HG03575 (cell line): ENCODE results near the gene ZNF341.
"Not testable (repeated sequence)": the region's sequence is repeated elsewhere in the genome, so short reads cannot be mapped to it uniquely, and the experiment has no call there.

ENCODE experiments used
- ATAC-seq: cut with Tn5 transposase; IDR thresholded peaks from one replicate; pipeline ENCODE4 v1.9.1; 2021; ENCODE audit not compliant: unreplicated experiment, insufficient number of reproducible peaks, low FRiP score; ENCODE audit errors: extremely low read depth

ZNF341 gene

DNA sequence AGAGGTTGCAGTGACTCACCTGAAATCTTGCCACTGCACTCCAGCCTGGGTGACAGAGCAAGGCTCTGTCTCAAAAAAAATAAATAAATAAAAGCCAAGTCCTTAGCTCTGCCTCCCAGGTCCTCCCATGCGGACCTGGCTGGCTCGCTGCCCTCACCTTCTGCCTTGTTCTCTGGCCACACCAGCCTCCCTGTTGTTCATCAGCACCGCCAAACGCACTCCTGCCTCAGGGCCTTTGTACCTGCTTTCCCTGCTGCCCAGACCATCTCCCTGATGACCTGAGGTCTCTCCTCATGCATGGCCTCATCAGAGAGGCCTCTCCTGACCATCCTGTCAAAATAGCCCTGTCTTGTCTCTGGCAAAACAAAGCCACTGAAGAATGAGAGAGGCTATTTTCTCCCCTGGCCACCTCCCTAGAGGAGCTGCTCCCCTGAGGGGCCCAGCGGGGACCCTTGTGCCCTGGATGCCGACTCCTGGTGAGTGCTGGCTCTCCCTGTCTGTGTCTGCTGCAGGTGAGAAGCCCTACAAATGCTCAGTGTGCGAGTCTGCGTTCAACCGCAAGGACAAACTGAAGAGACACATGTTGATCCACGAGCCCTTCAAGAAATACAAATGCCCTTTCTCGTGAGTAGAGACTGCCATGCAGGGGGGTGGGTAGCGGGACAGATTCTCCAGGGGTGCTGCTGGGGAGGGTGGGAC is 56.7 kb downstream of the ZNF341 start:
- no peak for ATAC-seq

DNA sequence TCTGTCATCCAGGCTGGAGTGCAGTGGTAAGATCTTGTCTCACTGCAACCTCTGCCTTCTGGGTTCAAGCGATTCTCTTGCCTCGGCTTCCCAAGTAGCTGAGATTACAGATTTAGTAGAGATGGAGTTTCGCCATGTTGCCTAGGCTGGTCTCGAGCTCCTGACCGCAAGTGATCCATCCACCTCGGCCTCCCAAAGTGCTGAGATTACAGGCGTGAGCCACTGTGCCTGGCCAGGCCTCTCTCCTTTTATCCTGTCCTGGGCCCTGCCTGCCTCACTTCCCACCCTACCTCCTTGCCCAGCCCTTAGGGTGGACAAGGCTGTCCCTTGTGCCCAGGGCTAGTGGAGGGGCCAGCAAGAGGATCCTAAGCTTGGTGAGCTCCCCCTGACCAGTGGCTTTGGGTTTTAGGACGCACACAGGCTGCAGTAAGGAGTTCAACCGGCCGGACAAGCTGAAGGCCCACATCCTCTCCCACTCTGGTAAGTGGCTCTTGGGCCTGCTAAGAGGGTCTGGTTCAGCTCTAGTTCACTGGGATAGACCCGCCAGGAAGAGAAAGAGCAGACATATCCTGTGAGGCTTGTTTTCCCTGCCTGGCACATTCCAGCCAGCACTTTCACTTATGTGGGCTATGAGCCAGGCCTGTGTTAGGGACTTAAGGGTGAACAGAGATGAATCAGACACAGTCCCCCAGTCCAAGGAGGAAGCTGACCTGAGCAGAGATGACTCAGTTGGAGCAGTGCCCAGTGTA is 57.5 kb downstream of the ZNF341 start:
- ATAC-seq = no peak

DNA sequence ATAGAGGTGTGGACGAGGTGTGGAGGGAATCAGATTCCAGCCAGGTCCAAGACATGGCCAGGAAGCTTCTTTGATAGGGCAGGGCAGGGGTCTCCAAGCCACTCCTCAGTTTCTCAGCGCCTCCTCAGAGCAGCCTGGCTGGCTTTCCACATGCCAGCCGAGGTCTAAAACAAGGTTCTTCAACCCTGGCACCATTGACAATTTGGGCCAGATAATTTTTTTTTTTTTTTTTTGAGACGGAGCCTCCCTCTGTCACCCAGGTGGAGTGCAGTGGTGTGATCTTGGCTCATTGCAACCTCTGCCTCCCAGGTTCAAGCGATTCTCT is 58.0 kb downstream of the ZNF341 start:
- no peak for ATAC-seq

DNA sequence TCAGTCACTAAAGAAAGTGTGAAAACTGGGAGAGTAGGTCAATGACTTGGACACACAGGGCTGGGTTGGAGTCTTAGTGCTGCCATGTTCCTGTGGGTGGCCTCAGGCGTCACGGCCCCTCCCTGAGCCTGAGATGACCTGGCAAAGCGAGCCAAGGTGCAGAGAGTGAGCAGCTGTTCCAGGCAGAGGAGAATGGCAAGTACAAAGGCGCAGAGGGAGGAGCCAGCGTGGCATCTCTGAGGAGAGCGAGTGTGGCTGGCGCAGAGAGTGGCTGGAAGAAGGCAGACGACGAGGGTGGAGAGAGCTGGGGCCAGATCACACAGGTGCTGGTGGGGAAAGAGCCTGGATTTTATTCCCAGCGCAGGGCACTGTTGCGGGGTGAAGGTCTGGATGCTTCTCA is 58.8 kb downstream of the ZNF341 start:
- no peak for ATAC-seq

DNA sequence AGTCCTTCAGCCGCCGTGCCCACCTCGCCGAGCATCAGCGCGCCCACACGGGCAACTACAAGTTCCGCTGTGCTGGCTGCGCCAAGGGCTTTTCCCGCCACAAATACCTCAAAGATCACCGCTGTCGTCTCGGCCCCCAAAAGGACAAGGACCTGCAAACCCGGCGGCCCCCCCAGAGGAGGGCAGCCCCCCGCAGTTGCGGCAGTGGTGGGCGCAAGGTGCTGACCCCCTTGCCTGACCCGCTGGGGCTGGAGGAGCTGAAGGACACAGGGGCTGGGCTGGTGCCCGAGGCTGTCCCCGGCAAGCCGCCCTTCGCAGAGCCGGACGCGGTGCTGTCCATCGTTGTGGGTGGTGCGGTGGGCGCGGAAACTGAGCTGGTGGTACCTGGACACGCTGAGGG is 59.2 kb downstream of the ZNF341 start:
- no peak for ATAC-seq

DNA sequence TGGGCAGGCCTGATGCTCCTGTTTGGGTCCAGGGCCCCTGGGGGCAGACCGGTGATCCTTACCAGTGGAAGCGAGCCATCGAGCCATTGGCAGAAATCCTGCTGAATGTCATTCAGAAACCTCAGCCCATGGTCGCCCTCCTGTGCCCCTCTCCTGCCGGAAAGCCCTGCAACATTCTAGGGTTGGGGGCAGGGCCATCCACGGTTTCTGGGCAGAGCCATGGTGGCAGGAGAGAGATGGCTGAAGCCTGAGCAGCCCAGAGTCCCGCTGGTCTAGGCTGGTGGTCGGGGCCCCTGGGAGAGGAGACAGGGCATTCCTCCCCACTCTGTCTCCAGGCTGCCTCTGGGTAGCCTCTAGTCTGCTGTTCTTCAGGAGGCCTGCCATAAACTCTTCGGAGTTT is 59.7 kb downstream of the ZNF341 start:
- no peak for ATAC-seq

DNA sequence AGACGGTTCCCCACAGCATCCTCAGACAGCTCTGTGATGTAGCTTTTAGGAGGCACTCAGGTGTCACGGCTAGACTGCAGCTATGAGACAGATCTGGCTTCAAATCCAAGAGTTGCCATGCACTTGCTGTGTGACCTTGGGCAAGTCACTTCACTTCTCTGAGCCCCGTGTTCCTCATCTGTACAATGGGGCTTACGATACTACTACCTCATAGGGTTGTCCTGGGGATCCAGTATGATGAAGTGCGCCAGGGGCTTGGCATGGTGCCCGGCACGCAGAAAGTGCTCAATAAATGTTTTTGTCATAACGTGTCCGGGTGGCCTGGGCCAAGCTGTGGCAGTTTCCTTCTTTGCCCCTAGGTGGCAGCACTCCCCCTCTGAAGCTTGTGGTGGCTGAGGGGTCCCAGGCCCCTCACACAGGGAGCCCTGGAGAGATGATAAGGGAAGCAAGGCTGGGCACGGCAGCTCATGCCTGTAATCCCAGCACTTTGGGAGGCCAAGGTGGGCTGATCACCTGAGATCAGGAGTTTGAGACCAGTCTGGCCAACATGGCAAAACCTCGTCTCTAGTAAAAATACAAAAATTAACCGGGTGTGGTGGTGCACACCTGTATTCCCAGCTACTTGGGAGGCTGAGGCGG is 60.3 kb downstream of the ZNF341 start:
- no peak for ATAC-seq

DNA sequence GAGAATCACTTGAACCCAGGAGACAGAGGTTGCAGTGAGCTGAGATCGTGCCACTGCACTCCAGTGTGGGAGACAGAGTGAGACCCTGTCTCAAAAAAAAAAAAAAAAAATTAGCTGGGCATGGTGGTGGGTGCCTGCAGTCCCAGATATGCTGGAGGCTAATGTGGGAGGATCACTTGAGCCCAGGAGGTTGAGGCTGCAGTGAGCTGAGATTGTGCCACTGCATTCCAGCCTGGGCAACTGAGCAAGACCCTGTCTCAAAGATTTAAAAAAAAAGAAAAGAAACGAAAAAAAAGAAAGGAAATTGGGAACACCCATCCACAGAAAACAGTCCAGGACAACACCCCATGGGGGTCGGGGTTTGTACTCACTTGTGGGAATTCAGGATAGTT is 60.8 kb downstream of the ZNF341 start:
- not testable (repeated sequence) for ATAC-seq

DNA sequence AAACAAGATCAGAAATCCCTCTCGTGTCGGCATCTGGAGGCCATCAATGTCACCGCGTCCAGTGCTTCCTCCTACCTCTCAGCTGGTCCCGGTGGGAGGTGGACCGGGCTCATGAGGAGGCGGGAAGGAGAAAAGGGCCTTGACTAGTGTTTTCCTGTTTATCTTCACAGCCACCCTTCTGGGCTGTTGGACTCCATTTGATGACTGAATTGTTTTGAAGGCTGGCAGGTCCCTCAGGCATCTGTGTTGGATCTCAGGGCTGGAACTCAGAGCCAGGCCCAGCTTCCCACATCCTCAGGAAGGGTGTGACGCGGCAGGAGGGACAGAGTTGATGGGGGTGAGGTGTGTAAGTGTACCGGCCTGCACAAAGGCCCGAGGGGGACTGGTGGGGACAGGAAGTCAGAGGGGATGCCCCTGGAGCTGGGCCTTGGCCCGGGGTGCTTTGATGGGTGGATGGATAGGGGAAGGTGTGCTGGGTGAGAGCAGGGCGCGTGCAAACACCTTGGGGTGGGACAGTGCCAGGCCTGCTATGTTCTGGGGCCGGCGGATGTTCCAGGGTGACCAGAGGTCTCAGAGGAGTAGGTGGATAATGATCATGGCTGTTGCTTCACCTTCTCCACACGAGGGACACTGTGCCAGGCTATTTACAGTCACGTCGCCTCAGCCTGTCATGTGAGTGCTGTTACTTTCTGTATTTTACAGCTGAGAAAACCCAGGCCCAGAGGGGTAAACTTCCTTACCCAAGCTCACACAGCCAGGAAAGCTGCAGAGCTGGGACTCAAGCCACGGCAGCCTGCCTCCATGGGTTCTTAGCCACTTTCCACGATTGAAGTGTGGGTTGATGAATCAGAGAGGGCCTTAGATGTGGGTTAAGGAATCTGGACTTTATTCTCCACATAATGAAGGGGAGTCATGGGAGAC is 61.5 kb downstream of the ZNF341 start:
- ATAC-seq = no peak

DNA sequence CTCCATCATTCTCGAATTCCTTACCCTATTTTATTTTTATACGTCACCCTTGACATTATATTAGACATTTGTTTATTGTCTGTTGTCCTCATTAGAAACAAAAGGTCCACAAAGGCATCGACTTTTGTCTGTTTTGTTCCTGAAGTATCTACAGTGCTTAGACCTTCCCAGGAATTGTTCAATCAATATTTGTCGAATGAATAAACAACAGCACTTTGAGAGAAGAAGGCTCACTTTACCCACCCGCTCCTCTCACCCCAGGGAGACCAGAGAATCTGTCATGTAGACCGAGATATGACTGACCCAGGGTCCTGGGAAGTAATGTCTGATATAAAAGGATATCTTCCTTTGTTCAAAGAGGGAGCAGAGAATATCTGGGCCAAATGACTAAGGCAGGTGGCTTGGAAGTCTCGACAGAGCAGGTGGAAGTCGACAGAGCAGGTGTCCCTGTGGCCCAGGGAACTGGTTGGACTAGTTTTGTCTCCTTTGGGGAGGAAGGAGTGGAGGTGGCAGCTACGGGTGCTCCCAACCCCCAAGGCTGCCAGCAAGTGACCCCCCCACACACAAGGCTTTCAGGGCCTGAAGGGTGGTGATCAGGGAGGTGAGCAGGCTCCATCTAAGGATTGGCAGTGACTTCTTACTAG is 64.6 kb downstream of the ZNF341 start:
- ATAC-seq = no peak

DNA sequence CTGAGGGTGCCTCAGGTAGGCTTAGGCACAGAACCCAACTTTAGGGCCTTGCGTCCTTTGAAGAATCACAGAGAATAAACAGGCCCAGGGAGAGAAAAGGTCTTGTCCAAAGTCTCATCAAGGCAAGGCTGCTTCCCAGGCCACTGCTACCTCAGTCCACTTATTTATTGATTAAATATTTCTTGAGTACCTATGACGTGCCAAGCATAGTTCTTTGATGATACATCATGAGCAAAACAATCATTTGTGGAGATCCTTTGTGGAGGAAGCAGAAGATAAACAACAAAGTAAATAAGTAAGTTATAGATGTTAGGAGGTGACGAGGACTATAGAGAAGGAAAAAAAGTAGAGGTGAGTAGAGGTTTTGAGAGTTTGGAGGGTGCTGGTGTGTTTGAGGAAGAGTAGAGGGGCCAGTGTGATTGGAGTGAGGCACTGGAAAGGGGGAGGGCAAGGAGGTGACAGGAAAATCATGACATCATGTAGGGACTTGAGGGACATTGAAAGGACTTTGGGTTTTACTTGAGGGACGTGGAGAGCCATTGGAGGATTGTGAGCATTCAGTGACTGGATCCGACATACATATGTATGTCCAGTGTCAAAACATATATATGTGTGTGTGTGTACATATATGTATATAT is 65.2 kb downstream of the ZNF341 start:
- ATAC-seq = no peak

DNA sequence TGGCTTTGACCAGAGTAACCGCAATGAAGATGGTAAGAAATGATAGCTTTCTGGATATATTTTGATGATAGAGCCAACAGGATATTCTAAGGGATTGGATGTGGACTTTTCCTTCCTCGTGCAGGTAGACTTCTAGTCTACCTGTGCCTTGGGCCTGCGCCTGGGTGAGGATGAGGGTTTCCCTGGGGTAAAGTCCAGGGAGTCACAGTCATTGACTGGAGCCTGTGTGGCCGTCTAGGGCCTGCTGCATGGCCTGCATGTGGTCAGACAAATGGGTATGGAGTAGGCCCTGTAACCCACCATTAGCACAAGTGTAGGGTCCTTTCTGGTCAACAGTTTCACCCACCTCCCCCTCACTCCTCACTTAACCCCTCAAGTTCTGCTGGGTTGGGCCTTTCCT is 66.6 kb downstream of the ZNF341 start:
- ATAC-seq = no peak

DNA sequence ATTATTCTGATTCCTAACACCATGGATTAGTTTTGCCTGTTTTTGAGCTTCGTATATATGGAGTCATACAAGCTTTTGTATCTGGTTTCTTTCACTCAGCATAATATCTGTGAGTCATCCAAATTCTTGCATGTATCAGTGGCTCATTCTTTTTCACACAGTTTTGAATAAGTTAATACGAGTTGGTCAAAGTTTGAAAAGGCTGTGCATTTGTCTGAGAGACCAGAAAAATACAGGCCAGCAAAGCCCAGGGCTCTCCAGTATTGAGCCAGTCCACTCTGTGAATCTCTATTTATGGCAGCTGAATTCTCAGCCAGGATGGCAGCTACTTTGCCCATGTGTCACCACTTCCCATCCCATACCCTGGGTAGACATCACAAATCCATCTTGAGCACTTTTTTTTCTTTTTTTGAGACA is 72.1 kb downstream of the ZNF341 start:
- no peak for ATAC-seq

DNA sequence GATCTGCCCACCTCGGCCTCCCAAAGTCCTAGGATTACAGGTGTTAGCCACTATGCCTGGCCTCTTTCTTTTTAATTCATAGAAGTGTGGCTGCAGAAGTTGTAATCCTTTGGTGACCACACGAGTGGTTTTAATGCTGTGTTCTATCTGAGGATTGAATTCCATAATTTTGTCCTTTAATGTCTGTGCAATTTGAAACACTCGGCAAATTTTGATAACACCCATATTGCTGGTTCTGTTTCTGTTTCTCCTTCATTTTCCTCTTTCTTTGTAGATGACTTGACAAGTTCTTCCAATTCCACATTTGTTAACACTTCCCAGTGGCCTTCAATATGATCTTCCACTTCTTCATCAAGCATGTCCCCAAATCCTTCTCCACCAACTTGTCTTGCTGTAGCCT is 76.6 kb downstream of the ZNF341 start:
- ATAC-seq = no peak

DNA sequence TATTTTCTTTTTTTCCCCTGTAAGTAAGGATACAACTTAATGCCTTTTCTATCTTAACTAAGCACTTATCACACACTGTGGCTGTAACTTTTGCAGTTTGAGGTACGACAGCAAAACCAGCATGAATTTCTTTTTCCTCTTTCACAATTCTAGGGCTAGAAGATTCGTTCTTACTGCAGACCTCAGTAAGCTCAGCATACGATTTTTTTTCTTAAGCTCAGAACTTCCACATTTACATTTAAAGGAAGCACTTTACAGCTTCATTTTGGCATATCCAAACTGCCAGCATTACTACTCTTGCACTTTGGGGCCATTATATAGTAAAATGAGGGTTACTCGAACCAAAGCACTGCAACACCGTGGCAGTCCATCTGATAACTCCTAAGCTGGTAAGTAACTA is 78.5 kb downstream of the ZNF341 start:
- ATAC-seq = no peak

DNA sequence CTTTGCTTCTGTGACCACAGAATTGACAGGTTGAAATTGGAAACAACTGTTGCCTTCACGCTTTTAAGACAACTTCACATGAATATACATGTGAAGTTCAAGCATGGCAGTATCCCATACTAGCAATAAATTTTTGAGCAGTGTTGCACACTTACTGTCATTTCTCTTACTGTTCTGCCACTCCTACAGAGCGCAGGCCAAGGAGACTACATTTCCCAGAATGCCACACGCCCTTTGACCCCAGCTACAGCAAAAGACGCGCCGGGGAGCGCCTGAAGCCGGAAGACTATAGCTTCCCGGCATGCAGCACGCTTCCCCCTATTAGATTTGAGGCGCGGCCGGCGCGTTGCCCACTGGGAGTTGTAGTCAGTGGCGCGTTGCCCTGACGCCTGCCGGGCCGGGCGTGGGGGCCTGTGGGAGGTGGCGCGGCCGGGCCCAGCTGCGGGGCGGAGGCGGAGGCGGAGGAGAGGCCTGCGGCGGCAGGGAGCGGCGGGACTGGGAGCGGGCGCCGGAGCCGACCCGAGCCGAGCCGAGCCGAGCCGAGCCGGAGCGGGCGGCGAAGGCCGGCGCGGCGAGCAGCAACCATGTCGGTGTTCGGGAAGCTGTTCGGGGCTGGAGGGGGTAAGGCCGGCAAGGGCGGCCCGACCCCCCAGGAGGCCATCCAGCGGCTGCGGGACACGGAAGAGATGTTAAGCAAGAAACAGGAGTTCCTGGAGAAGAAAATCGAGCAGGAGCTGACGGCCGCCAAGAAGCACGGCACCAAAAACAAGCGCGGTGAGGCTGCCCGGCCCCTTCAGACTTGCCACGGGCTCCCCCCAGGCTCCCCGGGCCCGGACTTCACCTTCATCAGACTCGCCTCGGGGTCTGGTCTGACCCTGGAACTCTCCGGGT is 79.3 kb downstream of the ZNF341 start, which contains the start of gene CHMP4B:
TSS of gene CHMP4B (plus strand) at position 464 of the 891 bp plus-strand sequence. CDS start at position 585, 121 bp downstream.
- peak; percentile 81 for ATAC-seq

DNA sequence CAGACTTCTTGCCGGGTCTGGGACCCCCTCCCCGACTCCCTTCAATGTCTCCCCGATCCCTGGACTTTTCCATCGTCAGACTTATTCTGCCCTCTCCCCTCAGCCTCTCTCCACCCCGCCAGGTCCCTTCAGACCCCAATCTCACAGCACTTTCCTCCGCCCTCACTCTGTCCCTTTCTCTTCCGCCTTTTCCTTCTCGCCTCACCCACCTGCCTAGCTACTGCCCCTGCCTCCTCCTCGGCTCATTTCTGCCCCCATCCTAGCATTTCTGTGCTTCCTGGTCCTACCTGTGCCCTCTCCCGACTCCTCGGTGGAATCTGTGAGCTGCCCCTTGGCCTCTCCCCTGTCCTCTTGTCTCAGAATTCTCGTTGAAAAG is 80.0 kb downstream of the ZNF341 start:
- ATAC-seq = no peak
